PC-3 (cell line): ENCODE results near the gene OOSP4B. TPM values are rescaled to one million over a fixed set of nuclear protein-coding genes. Genes with fewer than 3 reads are reported as not detected.

Experiments used
- ATAC-seq: fragments of 200-7000 bp; cut with Tn5 transposase; 2 replicates; pipeline ENCODE4 v1.9.1; 2020; ENCODE audit warnings: mild to moderate bottlenecking, moderate library complexity
- BruUV-seq: library from RNA; stranded (reverse); fragments of 400-500 nt; replicated peaks from 2 replicates; lab custom pipeline; 2021; lab: Mats Ljungman, UMichigan
- CTCF ChIA-PET: fragments of 300-600 bp; sonication (Branson Sonifier 250); formaldehyde crosslinking; loops from one replicate; lab custom pipeline; 2022; ENCODE audit warnings: antibody characterized with exemption; lab: Charles Lee
- POLR2A ChIA-PET: fragments of 300-600 bp; sonication (Branson Sonifier 250); formaldehyde crosslinking; loops from one replicate; lab custom pipeline; 2022; ENCODE audit warnings: antibody characterized with exemption; ENCODE audit not compliant: unreplicated experiment; lab: Charles Lee
- DNase-seq: peaks from one replicate; pipeline ENCODE4 v3.0.0-alpha.2; 2015
- H2AFZ ChIP-seq: fragments of 300-600 bp; sonication (generic); 2 replicates; pipeline ENCODE4 v1.6.0; 2016; ENCODE audit warnings: antibody characterized with exemption, low read length
- H3F3A ChIP-seq: fragments of 300-600 bp; sonication (generic); one replicate; pipeline ENCODE4 v1.6.0; 2017; ENCODE audit warnings: antibody characterized with exemption, low read length, control low read depth, mild to moderate bottlenecking; ENCODE audit not compliant: unreplicated experiment
- H3K27ac ChIP-seq: fragments of 300-600 bp; sonication (generic); 2 replicates; pipeline ENCODE4 v1.5.1; 2016; ENCODE audit warnings: mild to moderate bottlenecking, low read length
- H3K27me3 ChIP-seq: fragments of 300-600 bp; sonication (generic); 2 replicates; pipeline ENCODE4 v1.6.1; 2016; ENCODE audit warnings: low read length, mixed read lengths
- H3K36me3 ChIP-seq: fragments of 300-600 bp; sonication (generic); 2 replicates; pipeline ENCODE4 v1.6.1; 2016; ENCODE audit warnings: low read depth, mixed run types, low read length, mixed read lengths
- H3K4me1 ChIP-seq: fragments of 300-600 bp; sonication (generic); 2 replicates; pipeline ENCODE4 v1.5.1; 2016; ENCODE audit warnings: low read length; ENCODE audit not compliant: insufficient read depth
- H3K4me2 ChIP-seq: fragments of 300-600 bp; sonication (generic); 2 replicates; pipeline ENCODE4 v1.6.0; 2016; ENCODE audit warnings: low read length
- H3K4me3 ChIP-seq: fragments of 300-600 bp; sonication (generic); 2 replicates; pipeline ENCODE4 v1.5.1; 2016; ENCODE audit warnings: mild to moderate bottlenecking, low read length, mixed read lengths
- H3K79me2 ChIP-seq: fragments of 300-600 bp; sonication (generic); 2 replicates; pipeline ENCODE4 v1.6.1; 2017; ENCODE audit warnings: low read length, mixed read lengths
- H3K9ac ChIP-seq: fragments of 300-600 bp; sonication (generic); 2 replicates; pipeline ENCODE4 v1.6.0; 2016; ENCODE audit warnings: mild to moderate bottlenecking, low read length
- H3K9me2 ChIP-seq: fragments of 300-600 bp; sonication (generic); replicated peaks from 2 replicates; pipeline ENCODE4 v1.6.1; 2016; ENCODE audit warnings: mixed run types, low read length, mixed read lengths
- H3K9me3 ChIP-seq: fragments of 300-600 bp; sonication (generic); 2 replicates; pipeline ENCODE4 v1.6.1; 2016; ENCODE audit warnings: low read length, mixed read lengths
- H4K20me1 ChIP-seq: fragments of 300-600 bp; sonication (generic); 2 replicates; pipeline ENCODE4 v1.6.1; 2016; ENCODE audit warnings: low read length, mixed read lengths
- CTCF ChIP-seq: fragments of 300-600 bp; sonication (generic); conservative IDR thresholded peaks from 2 replicates; pipeline ENCODE4 v1.5.1; 2017; ENCODE audit warnings: antibody characterized with exemption, low read depth, mild to moderate bottlenecking, low read length
- EZH2 ChIP-seq: fragments of 300-600 bp; sonication (generic); IDR thresholded peaks from one replicate; pipeline ENCODE4 v1.6.1; 2017; ENCODE audit warnings: antibody characterized with exemption, mild to moderate bottlenecking, low read length; ENCODE audit not compliant: unreplicated experiment
- EZH2phosphoT487 ChIP-seq: fragments of 300-600 bp; sonication (generic); IDR thresholded peaks from 2 replicates; pipeline ENCODE4 v1.6.1; 2018; ENCODE audit warnings: mild to moderate bottlenecking, antibody characterized with exemption, low read length, borderline replicate concordance
- intact Hi-C: fragments of 100-400 bp; cut with micrococcal nuclease; formaldehyde crosslinking; loops from 2 replicates; pipeline ENCODE4 v1.9.0; 2023
- total RNA-seq: library from RNA; depleted of rRNA; stranded (reverse); fragments of >200 nt; gene quantifications from 2 replicates; pipeline ENCODE4 v1.2.3, GENCODE V29; 2014

The OOSP4B gene
- total RNA-seq, 1 experiment from 2014 or later, result not detected

- intact Hi-C loops, result no loop called here
- ATAC-seq (no peak), DNase-seq (no peak)
- Histone ChIP-seq H3K36me3 (no peaks in the 10 kb centered on the region), H3K27me3 (no peaks in the 10 kb centered on the region), H3K79me2 (no peaks in the 10 kb centered on the region), H3F3A (no peaks in the 10 kb centered on the region), H3K9me2 (no peaks in the 10 kb centered on the region), H3K9me3 (no peaks in the 10 kb centered on the region), H3K4me3 (no peak overlapping the region), H3K27ac (no peak overlapping the region), H3K9ac (no peak overlapping the region), H3K4me1 (peaks cover 4% of the 10 kb centered on the region), H4K20me1 (no peaks in the 10 kb centered on the region), H3K4me2 (no peak overlapping the region), H2AFZ (no peak overlapping the region)
- no peak for TF ChIP-seq CTCF
- POLR2A ChIA-PET, result no interaction called here
- no TSS peak for BruUV-seq
- CTCF ChIA-PET, result no interaction called here
Measured at GRCh38 chr11:59992425-59992824, 24.6 kb upstream of the OOSP4B start.

- no peaks in the 10 kb centered on the region for H4K20me1 ChIP-seq
- DNase-seq (peak; percentile 61), ATAC-seq (no peak)
- ChIA-PET CTCF (no interaction called here), POLR2A (no interaction called here)
- H3K4me2 ChIP-seq, result peak overlapping the region; percentile 64
- no peaks in the 10 kb centered on the region for H3K9me3 ChIP-seq
- no peaks in the 10 kb centered on the region for H3K27me3 ChIP-seq
- no peaks in the 10 kb centered on the region for H3K9me2 ChIP-seq
- H3K9ac ChIP-seq, result no peak overlapping the region
- TF ChIP-seq EZH2phosphoT487 (no peak), CTCF (no peak), EZH2 (no peak)
- H3K36me3 ChIP-seq, result no peaks in the 10 kb centered on the region
- H3K4me3 ChIP-seq, result peak overlapping the region; percentile 25; the same call in 1 of the 2 replicates
- peak overlapping the region; percentile 61 for H2AFZ ChIP-seq
- H3F3A ChIP-seq, result no peaks in the 10 kb centered on the region
- peaks cover 13% of the 10 kb centered on the region for H3K4me1 ChIP-seq
- H3K79me2 ChIP-seq, result no peaks in the 10 kb centered on the region
- H3K27ac ChIP-seq, result peak overlapping the region; percentile 9; the same call in 1 of the 2 replicates
- intact Hi-C loops, result no loop called here
- no TSS peak for BruUV-seq
Measured at GRCh38 chr11:59997800-59998199, 19.2 kb upstream of the OOSP4B start.

- Histone ChIP-seq H3K79me2 (no peaks in the 10 kb centered on the region), H3K4me1 (peaks cover 13% of the 10 kb centered on the region), H3K4me2 (no peak overlapping the region), H3K27ac (no peak overlapping the region), H3K27me3 (no peaks in the 10 kb centered on the region), H3F3A (no peaks in the 10 kb centered on the region), H3K4me3 (no peak overlapping the region), H3K9ac (no peak overlapping the region), H4K20me1 (no peaks in the 10 kb centered on the region), H2AFZ (peak overlapping the region; percentile 16; the same call in 1 of the 2 replicates), H3K9me3 (no peaks in the 10 kb centered on the region), H3K36me3 (no peaks in the 10 kb centered on the region), H3K9me2 (no peaks in the 10 kb centered on the region)
- DNase-seq (no peak), ATAC-seq (no peak)
- TF ChIP-seq EZH2 (no peak), CTCF (no peak), EZH2phosphoT487 (no peak)
- intact Hi-C loops, result no loop called here
- ChIA-PET POLR2A (no interaction called here), CTCF (no interaction called here)
- BruUV-seq, result no TSS peak
Measured at GRCh38 chr11:59999691-60000090, 17.3 kb upstream of the OOSP4B start.
